Gastroesophageal sphincter (tissue), 4 donors: ENCODE data around the gene SPINT2. TPM values are rescaled to one million over a fixed set of nuclear protein-coding genes. Genes with fewer than 3 reads are reported as not detected.
A peak's percentile ranks its signal among the peaks of the same experiment; 100 is the strongest.
"Not testable (repeated sequence)": the region's sequence is repeated elsewhere in the genome, so short reads cannot be mapped to it uniquely, and the experiment has no call there.

ENCODE experiments used
- ATAC-seq: fragments of 150-250 bp; one replicate; pipeline ENCODE4 v1.9.1; 2016; ENCODE audit warnings: mild to moderate bottlenecking, moderate library complexity
- H3K27ac ChIP-seq, 4 donors: fragments of 200-600 bp; sonication (generic) in 3 of 4; 1 replicate in 3 of 4; 2 replicates in 1 of 4; pipeline ENCODE4 v1.5.1; 2016 to 2019
- H3K27me3 ChIP-seq: fragments of 200-600 bp; sonication (generic); one replicate; pipeline ENCODE4 v1.5.1; 2019
- H3K36me3 ChIP-seq, 2 donors: fragments of 200-600 bp; sonication (generic); one replicate each; pipeline ENCODE4 v1.5.1; 2019; ENCODE audit warnings: control low read depth in 1 of 2
- H3K4me1 ChIP-seq, 3 donors: fragments of 200-600 bp; sonication (generic); 1 replicate in 2 of 3; 2 replicates in 1 of 3; pipeline ENCODE4 v1.5.1; 2016 to 2019; ENCODE audit warnings: control low read depth in 2 of 3
- H3K4me3 ChIP-seq, 2 donors: fragments of 200-600 bp; sonication (generic); one replicate each; pipeline ENCODE4 v1.5.1; 2019; ENCODE audit warnings: mild to moderate bottlenecking in 1 of 2, moderate library complexity in 1 of 2
- H3K9me3 ChIP-seq, 3 donors: fragments of 200-600 bp; sonication (generic); one replicate each; pipeline ENCODE4 v1.5.1; 2017 to 2019; ENCODE audit warnings: control low read depth in 2 of 3
- EP300 ChIP-seq: sonication (generic); formaldehyde crosslinking; IDR thresholded peaks from one replicate; pipeline ENCODE4 v1.6.1; 2017; ENCODE audit warnings: antibody characterized with exemption, mild to moderate bottlenecking
- POLR2A ChIP-seq, 2 donors: fragments of 450-650 bp; IDR thresholded peaks; one replicate each; pipeline ENCODE4 v1.6.1; 2017; ENCODE audit warnings: antibody characterized with exemption in 2 of 2, mild to moderate bottlenecking in 2 of 2, moderate library complexity in 1 of 2
- POLR2AphosphoS5 ChIP-seq: sonication (generic); formaldehyde crosslinking; IDR thresholded peaks from one replicate; pipeline ENCODE4 v1.6.1; 2017; ENCODE audit warnings: antibody characterized with exemption
- WGBS, 2 donors: methylation state at CpG; one replicate each; pipeline ENCODE4 v1.1.5; 2018; ENCODE audit warnings: low coverage in 1 of 2; 5-methylcytosine and 5-hydroxymethylcytosine counted together
- small RNA-seq, 4 donors: library from RNA; depleted of rRNA; stranded (forward); fragments of <200 nt; gene quantifications; one replicate each; pipeline ENCODE3, GENCODE V24; 2016
- total RNA-seq, 4 donors: library from RNA; depleted of rRNA; stranded (reverse); fragments of >200 nt; gene quantifications; one replicate each; pipeline ENCODE4 v1.1.0, GENCODE V29; 2016
- TF ChIP-seq, protein P1 (sequence below), 4 experiments: fragments of 200-600 bp in 2 of 4; fragments of 450-650 bp in 2 of 4; sonication (generic) in 1 of 4; IDR thresholded peaks; one replicate each; pipeline ENCODE4 v1.5.1; 2017 to 2019; ENCODE audit warnings: antibody characterized with exemption in 4 of 4, mild to moderate bottlenecking in 2 of 4, moderate library complexity in 2 of 4

The SPINT2 gene
- total RNA-seq, 4 donors from 2014 or later, result 2.1 to 51.7 (median 10.9) TPM

DNA sequence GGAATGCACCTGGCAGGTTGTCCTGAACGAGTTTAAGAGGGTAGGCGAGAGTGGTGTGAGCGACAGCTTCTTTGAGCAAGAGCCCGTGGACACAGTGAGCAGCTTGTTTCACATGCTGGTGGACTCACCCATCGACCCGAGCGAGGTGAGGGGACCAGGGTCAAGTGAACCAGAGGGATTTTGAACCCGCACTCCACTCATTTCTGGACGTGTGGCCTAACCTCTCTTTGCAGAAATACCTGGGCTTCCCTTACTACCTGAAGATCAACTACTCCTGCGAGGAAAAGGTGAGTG, 72.9 kb downstream of the SPINT2 start:
- no peak for TF ChIP-seq POLR2AphosphoS5
- TF ChIP-seq EP300, result no peak
- TF ChIP-seq, protein P1, sequence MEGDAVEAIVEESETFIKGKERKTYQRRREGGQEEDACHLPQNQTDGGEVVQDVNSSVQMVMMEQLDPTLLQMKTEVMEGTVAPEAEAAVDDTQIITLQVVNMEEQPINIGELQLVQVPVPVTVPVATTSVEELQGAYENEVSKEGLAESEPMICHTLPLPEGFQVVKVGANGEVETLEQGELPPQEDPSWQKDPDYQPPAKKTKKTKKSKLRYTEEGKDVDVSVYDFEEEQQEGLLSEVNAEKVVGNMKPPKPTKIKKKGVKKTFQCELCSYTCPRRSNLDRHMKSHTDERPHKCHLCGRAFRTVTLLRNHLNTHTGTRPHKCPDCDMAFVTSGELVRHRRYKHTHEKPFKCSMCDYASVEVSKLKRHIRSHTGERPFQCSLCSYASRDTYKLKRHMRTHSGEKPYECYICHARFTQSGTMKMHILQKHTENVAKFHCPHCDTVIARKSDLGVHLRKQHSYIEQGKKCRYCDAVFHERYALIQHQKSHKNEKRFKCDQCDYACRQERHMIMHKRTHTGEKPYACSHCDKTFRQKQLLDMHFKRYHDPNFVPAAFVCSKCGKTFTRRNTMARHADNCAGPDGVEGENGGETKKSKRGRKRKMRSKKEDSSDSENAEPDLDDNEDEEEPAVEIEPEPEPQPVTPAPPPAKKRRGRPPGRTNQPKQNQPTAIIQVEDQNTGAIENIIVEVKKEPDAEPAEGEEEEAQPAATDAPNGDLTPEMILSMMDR (IDR thresholded peaks at IDR 0.05), result no peak
- no peak for TF ChIP-seq POLR2A (IDR thresholded peaks at IDR 0.05)
- peak overlapping the region in 3 of 4 donors; percentile 96 to 99 (median 97) for H3K27ac ChIP-seq
- H3K27me3 ChIP-seq, result no peaks in the 10 kb centered on the region
- no peaks in the 10 kb centered on the region for H3K9me3 ChIP-seq
- no peak for ATAC-seq
- H3K36me3 ChIP-seq, result peaks cover 0 to 38% of the 10 kb centered on the region in 2 donors
- H3K4me1 ChIP-seq, result peaks cover 0 to 27% (median 7%) of the 10 kb centered on the region in 3 donors
- peak overlapping the region; percentile 70 to 77 for H3K4me3 ChIP-seq
- 61 to 71% methylated on average over 6 to 8 of the region's 10 CpGs for WGBS, 2 donors

DNA sequence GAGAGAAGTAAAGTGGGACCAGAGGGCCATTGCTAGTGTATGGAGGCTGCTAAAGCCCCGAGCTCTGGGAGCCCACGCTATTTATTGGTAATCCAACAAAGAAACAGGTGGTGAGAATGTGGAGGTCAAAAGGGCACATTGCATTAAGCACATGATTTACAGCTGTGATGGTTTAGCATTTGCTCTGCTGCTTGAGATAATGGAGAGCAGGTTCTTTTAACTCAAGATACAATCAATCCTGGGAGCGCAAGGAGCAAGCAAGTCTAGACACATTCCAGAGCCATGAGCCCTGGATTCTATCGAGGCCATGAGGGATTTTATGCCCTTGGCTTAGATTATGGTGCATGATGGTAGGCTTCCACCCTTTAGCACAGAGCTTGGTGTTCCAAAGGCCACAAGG, 74.6 kb downstream of the SPINT2 start:
- H3K4me1 ChIP-seq, result peaks cover 0 to 27% (median 7%) of the 10 kb centered on the region in 3 donors
- not testable (repeated sequence) for ATAC-seq, H3K4me3 ChIP-seq, H3K27ac ChIP-seq, H3K27me3 ChIP-seq, H3K9me3 ChIP-seq
- peaks cover 0 to 54% of the 10 kb centered on the region in 2 donors for H3K36me3 ChIP-seq
- 70 to 75% methylated on average over 4 of the region's 4 CpGs for WGBS, 2 donors

DNA sequence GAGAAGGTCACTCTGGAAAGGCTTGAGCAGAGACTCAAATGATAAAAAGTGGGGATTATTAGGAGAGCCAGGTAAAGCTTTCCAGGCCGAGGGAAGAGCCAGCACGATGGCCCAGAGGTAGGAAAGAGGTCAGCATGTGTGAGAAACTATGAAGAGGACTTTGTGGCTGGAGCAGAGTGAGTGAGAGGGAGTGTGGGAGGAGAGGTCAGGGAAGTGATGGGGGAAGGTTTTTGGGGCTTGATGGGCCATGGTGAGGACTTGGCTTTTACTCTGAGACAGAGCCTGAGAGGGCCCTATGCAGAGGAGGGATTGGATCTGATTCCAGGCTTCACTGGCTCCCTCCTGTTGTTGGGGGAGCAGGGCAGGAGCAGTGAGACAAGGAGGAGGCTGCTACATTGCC, 76.6 kb downstream of the SPINT2 start:
- Histone ChIP-seq H3K36me3 (peaks cover 0 to 66% of the 10 kb centered on the region in 2 donors), H3K27me3 (no peaks in the 10 kb centered on the region), H3K9me3 (no peaks in the 10 kb centered on the region), H3K4me1 (peaks cover 0 to 22% (median 7%) of the 10 kb centered on the region in 3 donors), H3K4me3 (no peak overlapping the region), H3K27ac (no peak overlapping the region)
- WGBS, 2 donors, result 77 to 100% methylated on average over 2 of the region's 2 CpGs
- ATAC-seq, result no peak
- TF ChIP-seq, protein P1 (IDR thresholded peaks at IDR 0.05), result no peak
- TF ChIP-seq POLR2AphosphoS5 (no peak), POLR2A (IDR thresholded peaks at IDR 0.05) (no peak), EP300 (no peak)

Small RNAs within 50 kb of the gene (small RNA-seq; reads per million reads assigned to genes)
- 0 reads per million in 4 donors for gene RF00019

Other genes with a start within 250 kb of the SPINT2 start
- not detected for gene DPF1, start 40.4 kb upstream of the SPINT2 start, total RNA-seq
- gene PPP1R14A, start 8.2 kb upstream of the SPINT2 start, total RNA-seq, result 100 to 1,000 TPM; 226 to 468 (median 332) TPM
- 10 to 100 TPM in 1 of 4 donors, 1 to 10 TPM in 2, not detected in 1; 4.7 to 48.7 (median 7.9) TPM for gene C19orf33, start 39.7 kb downstream of the SPINT2 start, total RNA-seq
- gene YIF1B, start 51.4 kb downstream of the SPINT2 start, total RNA-seq, result 10 to 100 TPM; 14.0 to 20.7 (median 17.1) TPM
- gene KCNK6, start 55.3 kb downstream of the SPINT2 start, total RNA-seq, result 1 to 10 TPM; 2.3 to 9.3 (median 6.1) TPM
- gene CATSPERG, start 71.3 kb downstream of the SPINT2 start, total RNA-seq, result 1 to 10 TPM in 3 of 4 donors, under 1 TPM in 1; 0.07 to 4.7 (median 2.6) TPM
- 100 to 1,000 TPM; 161 to 208 (median 171) TPM for gene PSMD8, start 110.0 kb downstream of the SPINT2 start, total RNA-seq
- under 1 TPM in 1 of 4 donors, not detected in 3; 0.12 TPM for gene GGN, start 123.5 kb downstream of the SPINT2 start, total RNA-seq
- under 1 TPM; 0.05 to 0.81 (median 0.33) TPM for gene SPRED3, start 124.1 kb downstream of the SPINT2 start, total RNA-seq
- 10 to 100 TPM in 2 of 4 donors, 1 to 10 TPM in 2; 8.7 to 27.1 (median 15.9) TPM for gene FAM98C, start 138.5 kb downstream of the SPINT2 start, total RNA-seq
- 1 to 10 TPM; 1.2 to 4.7 (median 4.0) TPM for gene RASGRP4, start 161.6 kb downstream of the SPINT2 start, total RNA-seq
- gene RYR1, start 169.1 kb downstream of the SPINT2 start, total RNA-seq, result 1 to 10 TPM in 3 of 4 donors, under 1 TPM in 1; 0.82 to 1.6 (median 1.5) TPM